HepG2 (cell line): Measurements from ENCODE around the gene PARN. TPM values are rescaled to one million over a fixed set of nuclear protein-coding genes. Genes with fewer than 3 reads are reported as not detected.

Source experiments
- KAT2B ChIP-seq: fragments of 150-350 bp; IDR thresholded peaks from 2 replicates; pipeline ENCODE4 v1.6.1; 2014; ENCODE audit warnings: low read depth, low read length, borderline replicate concordance
- KLF9 ChIP-seq: IDR thresholded peaks from 2 replicates; pipeline ENCODE4 v1.6.1; 2016; ENCODE audit warnings: low read depth
- MAX ChIP-seq: IDR thresholded peaks from 2 replicates; pipeline ENCODE4 v1.6.1; 2012; ENCODE audit warnings: inconsistent platforms
- MXD4 ChIP-seq: IDR thresholded peaks from 2 replicates; pipeline ENCODE4 v1.6.1; 2016; ENCODE audit warnings: mild to moderate bottlenecking, missing biosample characterization, missing genetic modification reagents
- NFATC3 ChIP-seq: sonication (generic); formaldehyde crosslinking; IDR thresholded peaks from 2 replicates; pipeline ENCODE4 v1.5.1; 2020; ENCODE audit warnings: mild to moderate bottlenecking, missing genetic modification reagents
- PATZ1 ChIP-seq: sonication (generic); formaldehyde crosslinking; IDR thresholded peaks from 2 replicates; pipeline ENCODE4 v1.4.0; 2020; ENCODE audit warnings: missing genetic modification reagents
- POGK ChIP-seq: sonication (generic); formaldehyde crosslinking; conservative IDR thresholded peaks from 2 replicates; pipeline ENCODE4 v1.8.0; 2022; ENCODE audit warnings: mild to moderate bottlenecking, moderate library complexity, missing genetic modification reagents
- REST ChIP-seq, 2 experiments: IDR thresholded peaks; 2 replicates each; pipeline ENCODE4 v1.6.1; 2011 to 2012; ENCODE audit warnings: low read length in 2 of 2, borderline replicate concordance in 1 of 2, low read depth in 1 of 2, mild to moderate bottlenecking in 1 of 2, moderate library complexity in 1 of 2
- TOPORS ChIP-seq: sonication (generic); formaldehyde crosslinking; IDR thresholded peaks from 2 replicates; pipeline ENCODE4 v1.8.0; 2023; ENCODE audit warnings: mild to moderate bottlenecking, missing genetic modification reagents
- ZBTB39 ChIP-seq: sonication (generic); formaldehyde crosslinking; IDR thresholded peaks from 2 replicates; pipeline ENCODE4 v1.5.0; 2020; ENCODE audit warnings: missing genetic modification reagents
- ZNF235 ChIP-seq: sonication (generic); formaldehyde crosslinking; IDR thresholded peaks from 2 replicates; pipeline ENCODE4 v1.8.1; 2023; ENCODE audit warnings: mild to moderate bottlenecking, missing genetic modification reagents, borderline replicate concordance
- ZNF441 ChIP-seq: sonication (generic); formaldehyde crosslinking; IDR thresholded peaks from 2 replicates; pipeline ENCODE4 v1.7.0; 2021; ENCODE audit warnings: missing genetic modification reagents, borderline replicate concordance
- ZNF451 ChIP-seq: sonication (generic); formaldehyde crosslinking; IDR thresholded peaks from 2 replicates; pipeline ENCODE4 v1.5.0; 2020; ENCODE audit warnings: mild to moderate bottlenecking, missing genetic modification reagents
- ZNF670 ChIP-seq: sonication (generic); formaldehyde crosslinking; IDR thresholded peaks from 2 replicates; pipeline ENCODE4 v1.8.0; 2022; ENCODE audit warnings: mild to moderate bottlenecking, missing genetic modification reagents, borderline replicate concordance
- polyA plus RNA-seq, 8 experiments: library from polyadenylated mRNA; depleted of rRNA in 3 of 8; stranded (reverse) in 7 of 8; unstranded in 1 of 8; fragments of >200 nt; fragmentation: Illumina TruSeq in 4 of 8; extraction: Trizol in 4 of 8; gene quantifications; 2 replicates each; pipeline versions ENCODE4 v1.2.1 to v1.2.3, GENCODE V29; 2011 to 2016; ENCODE audit warnings: low read depth in 4 of 8, missing spikeins in 1 of 8, mixed read lengths in 1 of 8; ENCODE audit not compliant: insufficient read depth in 1 of 8
- total RNA-seq, 5 experiments: library from RNA; depleted of rRNA; stranded (reverse); fragments of >200 nt; fragmentation: Illumina TruSeq; extraction: Trizol; gene quantifications; 2 replicates each; pipeline ENCODE4 v1.2.3, GENCODE V29; 2016; ENCODE audit warnings: low read depth in 1 of 5

Gene PARN
- total and polyA plus RNA-seq, 2 of the 13 experiments (the other 11 are each of a cell fraction or from before 2014, with no cell fraction given) = 13.3 to 47.6 TPM

GRCh38 chr16:14501331-14502255, 128.5 kb downstream of the PARN start (continued):
- TF ChIP-seq ZNF451 (CRISPR knock-in tag) (no peak; the same call in 1 of the 2 replicates), KLF9 (no peak), ZNF441 (peak; percentile 62; the same call in 1 of the 2 replicates), PATZ1 (peak; percentile 90), ZNF235 (CRISPR knock-in tag) (no peak), REST (IDR thresholded peaks at IDR 0.05; ENCODE audit: borderline replicate concordance in 1 of 2, low read depth in 1 of 2, low read length in 2 of 2) (no peak; a peak in 1 of 4 replicates), NFATC3 (no peak; the same call in 1 of the 2 replicates), KAT2B (no peak), TOPORS (CRISPR knock-in tag) (peak; percentile 63; the same call in 1 of the 2 replicates), ZNF670 (CRISPR knock-in tag) (no peak), MXD4 (peak; percentile 94), ZBTB39 (0 out of 2 replicates have a peak, but pooled peaks have one; percentile 72), MAX (peak; percentile 97), POGK (CRISPR knock-in tag) (peak; percentile 74; the same call in 1 of the 2 replicates)
